OCI-LY1 (cell line): ENCODE measurements around the gene PPP2R2C.

Experiments
- H2AFZ ChIP-seq: fragments of 200-600 bp; sonication (generic), shearing (Covaris generic); 2 replicates; pipeline ENCODE4 v1.6.0; 2014; ENCODE audit warnings: antibody characterized with exemption, mild to moderate bottlenecking, low read length
- H3F3A ChIP-seq: fragments of 200-600 bp; sonication (generic), shearing (Covaris generic); 2 replicates; pipeline ENCODE4 v1.6.0; 2014; ENCODE audit warnings: mild to moderate bottlenecking, antibody characterized with exemption, low read length, moderate library complexity; ENCODE audit not compliant: insufficient read depth
- H3K27ac ChIP-seq: fragments of 200-600 bp; sonication (generic); 2 replicates; pipeline ENCODE4 v1.5.1; 2014; ENCODE audit warnings: low read length, mixed run types, mild to moderate bottlenecking, low read depth; ENCODE audit not compliant: poor library complexity, severe bottlenecking
- H3K27me3 ChIP-seq: fragments of 200-600 bp; sonication (generic); 2 replicates; pipeline ENCODE4 v1.6.0; 2014; ENCODE audit warnings: antibody characterized with exemption, mild to moderate bottlenecking, low read length, moderate library complexity; ENCODE audit not compliant: insufficient read depth
- H3K36me3 ChIP-seq: fragments of 200-600 bp; sonication (generic); 2 replicates; pipeline ENCODE4 v1.6.1; 2014; ENCODE audit warnings: mild to moderate bottlenecking, antibody characterized with exemption, low read length, moderate library complexity, mixed read lengths; ENCODE audit not compliant: insufficient read depth
- H3K4me1 ChIP-seq: fragments of 200-600 bp; sonication (generic); 2 replicates; pipeline ENCODE4 v1.5.1; 2014; ENCODE audit warnings: mild to moderate bottlenecking, low read length, moderate library complexity; ENCODE audit not compliant: insufficient read depth, severe bottlenecking
- H3K4me2 ChIP-seq: fragments of 200-600 bp; sonication (generic), shearing (Covaris generic); 2 replicates; pipeline ENCODE4 v1.6.1; 2014; ENCODE audit warnings: low read length
- H3K4me3 ChIP-seq: fragments of 200-600 bp; sonication (generic); 2 replicates; pipeline ENCODE4 v1.5.1; 2014; ENCODE audit warnings: low read length, low read depth, mild to moderate bottlenecking, mixed read lengths; ENCODE audit not compliant: poor library complexity, severe bottlenecking
- H3K79me2 ChIP-seq: fragments of 200-600 bp; shearing (Covaris generic); 2 replicates; pipeline ENCODE4 v1.6.1; 2016; ENCODE audit warnings: mixed run types, low read length, mixed read lengths; ENCODE audit not compliant: insufficient read depth
- H3K9ac ChIP-seq: fragments of 200-600 bp; sonication (generic), shearing (Covaris generic); 2 replicates; pipeline ENCODE4 v1.6.1; 2014; ENCODE audit warnings: mild to moderate bottlenecking, low read length, mixed read lengths
- H3K9me2 ChIP-seq: fragments of 200-600 bp; sonication (generic), shearing (Covaris generic); 2 replicates; pipeline ENCODE4 v1.6.1; 2014; ENCODE audit warnings: low read depth, mild to moderate bottlenecking, low read length, mixed read lengths
- H3K9me3 ChIP-seq: fragments of 200-600 bp; shearing (Covaris generic); 2 replicates; pipeline ENCODE4 v1.6.1; 2014; ENCODE audit warnings: low read length, mixed read lengths
- H4K20me1 ChIP-seq: fragments of 200-600 bp; sonication (generic), shearing (Covaris generic); 2 replicates; pipeline ENCODE4 v1.6.0; 2016; ENCODE audit warnings: mild to moderate bottlenecking, low read length; ENCODE audit not compliant: insufficient read depth
- CTCF ChIP-seq: fragments of 200-600 bp; sonication (generic), shearing (Covaris generic); IDR thresholded peaks from 2 replicates; pipeline ENCODE4 v1.5.1; 2017; ENCODE audit warnings: mild to moderate bottlenecking, antibody characterized with exemption, low read length, moderate library complexity, mixed read lengths
- EZH2 ChIP-seq: fragments of 200-600 bp; sonication (generic), shearing (Covaris generic); IDR thresholded peaks from 2 replicates; pipeline ENCODE4 v1.8.0; 2017; ENCODE audit warnings: borderline replicate concordance, mixed run types, mild to moderate bottlenecking, antibody characterized with exemption, low read length, moderate library complexity, mixed read lengths

The PPP2R2C gene

GRCh38 chr4:6381571-6382123 lies 90.8 kb downstream of the PPP2R2C start:
- Histone ChIP-seq H4K20me1 (no peaks in the 10 kb centered on the region), H3K9me2 (no peaks in the 10 kb centered on the region), H3K27ac (no peak overlapping the region), H3K4me3 (no peak overlapping the region), H3K4me2 (no peak overlapping the region), H3K27me3 (no peaks in the 10 kb centered on the region), H3K9ac (no peak overlapping the region), H3K36me3 (no peaks in the 10 kb centered on the region), H3K4me1 (no peaks in the 10 kb centered on the region), H2AFZ (no peak overlapping the region), H3F3A (no peaks in the 10 kb centered on the region), H3K9me3 (no peaks in the 10 kb centered on the region), H3K79me2 (no peaks in the 10 kb centered on the region)
- TF ChIP-seq EZH2 (no peak), CTCF (no peak)

GRCh38 chr4:6380746-6381410 lies 91.5 kb downstream of the PPP2R2C start:
- Histone ChIP-seq H3K9me2 (no peaks in the 10 kb centered on the region), H3K27ac (no peak overlapping the region), H3K79me2 (no peaks in the 10 kb centered on the region), H3K4me3 (no peak overlapping the region), H3K4me2 (no peak overlapping the region), H3K9ac (no peak overlapping the region), H3K9me3 (no peaks in the 10 kb centered on the region), H2AFZ (no peak overlapping the region), H3K27me3 (no peaks in the 10 kb centered on the region), H3F3A (no peaks in the 10 kb centered on the region), H3K4me1 (no peaks in the 10 kb centered on the region), H3K36me3 (no peaks in the 10 kb centered on the region), H4K20me1 (no peaks in the 10 kb centered on the region)
- TF ChIP-seq CTCF (no peak), EZH2 (no peak)

- Histone ChIP-seq H3K4me1 (no peaks in the 10 kb centered on the region), H3K27me3 (no peaks in the 10 kb centered on the region), H3K9me3 (no peaks in the 10 kb centered on the region), H4K20me1 (no peaks in the 10 kb centered on the region), H3K9ac (no peak overlapping the region), H3F3A (no peaks in the 10 kb centered on the region), H3K9me2 (no peaks in the 10 kb centered on the region), H3K27ac (no peak overlapping the region), H3K79me2 (no peaks in the 10 kb centered on the region), H3K36me3 (no peaks in the 10 kb centered on the region), H2AFZ (no peak overlapping the region), H3K4me2 (no peak overlapping the region), H3K4me3 (no peak overlapping the region)
- TF ChIP-seq CTCF = no peak
- TF ChIP-seq EZH2 = no peak
Measured at GRCh38 chr4:6379767-6380745, 92.4 kb downstream of the PPP2R2C start.
